Panc1 (cell line): Measurements from ENCODE around the gene ADGRG7.

Source experiments
- POLR2AphosphoS5 ChIP-seq: IDR thresholded peaks from 2 replicates; pipeline ENCODE4 v1.6.1; 2012; ENCODE audit warnings: mild to moderate bottlenecking, low read depth, low read length, moderate library complexity
- SIN3A ChIP-seq: IDR thresholded peaks from 2 replicates; pipeline ENCODE4 v1.6.1; 2012; ENCODE audit warnings: low read depth, mild to moderate bottlenecking, low read length, moderate library complexity, borderline replicate concordance; ENCODE audit not compliant: insufficient read depth
- TCF7L2 ChIP-seq: IDR thresholded peaks from 2 replicates; pipeline ENCODE4 v1.6.1; 2011; ENCODE audit warnings: mild to moderate bottlenecking, low read depth, low read length, inconsistent platforms
- TF ChIP-seq, protein P1 (sequence below): fragments of 450-650 bp; IDR thresholded peaks from 2 replicates; pipeline ENCODE4 v1.5.1; 2017; ENCODE audit warnings: mild to moderate bottlenecking
- TF ChIP-seq, protein P2 (sequence below), 2 experiments: IDR thresholded peaks; 2 replicates each; pipeline ENCODE4 v1.6.1; 2011 to 2012; ENCODE audit warnings: low read depth in 2 of 2, control low read depth in 1 of 2, low read length in 1 of 2, mild to moderate bottlenecking in 1 of 2, moderate library complexity in 1 of 2; ENCODE audit not compliant: insufficient read depth in 1 of 2

DNA sequence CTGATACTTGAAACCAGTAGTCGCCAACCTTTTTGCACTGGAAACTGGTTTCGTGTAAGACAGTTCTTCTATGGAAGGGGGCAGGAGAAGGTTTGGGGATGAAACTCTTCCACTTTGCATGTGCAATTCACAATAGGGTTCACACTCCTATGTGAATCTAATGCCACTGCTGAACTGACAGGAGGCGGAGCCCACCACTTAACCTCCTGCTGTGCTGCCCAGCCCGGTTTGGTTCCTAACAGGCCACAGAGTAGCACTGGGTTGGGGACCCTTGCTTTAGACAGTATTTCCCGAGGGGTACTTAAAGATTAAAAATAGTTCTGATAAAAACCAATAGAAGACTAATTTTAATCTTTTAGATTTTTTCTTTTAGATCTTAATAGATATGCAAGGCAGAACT lies 111.0 kb downstream of the ADGRG7 start:
- TF ChIP-seq, protein P1, sequence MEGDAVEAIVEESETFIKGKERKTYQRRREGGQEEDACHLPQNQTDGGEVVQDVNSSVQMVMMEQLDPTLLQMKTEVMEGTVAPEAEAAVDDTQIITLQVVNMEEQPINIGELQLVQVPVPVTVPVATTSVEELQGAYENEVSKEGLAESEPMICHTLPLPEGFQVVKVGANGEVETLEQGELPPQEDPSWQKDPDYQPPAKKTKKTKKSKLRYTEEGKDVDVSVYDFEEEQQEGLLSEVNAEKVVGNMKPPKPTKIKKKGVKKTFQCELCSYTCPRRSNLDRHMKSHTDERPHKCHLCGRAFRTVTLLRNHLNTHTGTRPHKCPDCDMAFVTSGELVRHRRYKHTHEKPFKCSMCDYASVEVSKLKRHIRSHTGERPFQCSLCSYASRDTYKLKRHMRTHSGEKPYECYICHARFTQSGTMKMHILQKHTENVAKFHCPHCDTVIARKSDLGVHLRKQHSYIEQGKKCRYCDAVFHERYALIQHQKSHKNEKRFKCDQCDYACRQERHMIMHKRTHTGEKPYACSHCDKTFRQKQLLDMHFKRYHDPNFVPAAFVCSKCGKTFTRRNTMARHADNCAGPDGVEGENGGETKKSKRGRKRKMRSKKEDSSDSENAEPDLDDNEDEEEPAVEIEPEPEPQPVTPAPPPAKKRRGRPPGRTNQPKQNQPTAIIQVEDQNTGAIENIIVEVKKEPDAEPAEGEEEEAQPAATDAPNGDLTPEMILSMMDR: no peak
- TF ChIP-seq TCF7L2 (no peak), POLR2AphosphoS5 (no peak), SIN3A (no peak)
- TF ChIP-seq, protein P2, sequence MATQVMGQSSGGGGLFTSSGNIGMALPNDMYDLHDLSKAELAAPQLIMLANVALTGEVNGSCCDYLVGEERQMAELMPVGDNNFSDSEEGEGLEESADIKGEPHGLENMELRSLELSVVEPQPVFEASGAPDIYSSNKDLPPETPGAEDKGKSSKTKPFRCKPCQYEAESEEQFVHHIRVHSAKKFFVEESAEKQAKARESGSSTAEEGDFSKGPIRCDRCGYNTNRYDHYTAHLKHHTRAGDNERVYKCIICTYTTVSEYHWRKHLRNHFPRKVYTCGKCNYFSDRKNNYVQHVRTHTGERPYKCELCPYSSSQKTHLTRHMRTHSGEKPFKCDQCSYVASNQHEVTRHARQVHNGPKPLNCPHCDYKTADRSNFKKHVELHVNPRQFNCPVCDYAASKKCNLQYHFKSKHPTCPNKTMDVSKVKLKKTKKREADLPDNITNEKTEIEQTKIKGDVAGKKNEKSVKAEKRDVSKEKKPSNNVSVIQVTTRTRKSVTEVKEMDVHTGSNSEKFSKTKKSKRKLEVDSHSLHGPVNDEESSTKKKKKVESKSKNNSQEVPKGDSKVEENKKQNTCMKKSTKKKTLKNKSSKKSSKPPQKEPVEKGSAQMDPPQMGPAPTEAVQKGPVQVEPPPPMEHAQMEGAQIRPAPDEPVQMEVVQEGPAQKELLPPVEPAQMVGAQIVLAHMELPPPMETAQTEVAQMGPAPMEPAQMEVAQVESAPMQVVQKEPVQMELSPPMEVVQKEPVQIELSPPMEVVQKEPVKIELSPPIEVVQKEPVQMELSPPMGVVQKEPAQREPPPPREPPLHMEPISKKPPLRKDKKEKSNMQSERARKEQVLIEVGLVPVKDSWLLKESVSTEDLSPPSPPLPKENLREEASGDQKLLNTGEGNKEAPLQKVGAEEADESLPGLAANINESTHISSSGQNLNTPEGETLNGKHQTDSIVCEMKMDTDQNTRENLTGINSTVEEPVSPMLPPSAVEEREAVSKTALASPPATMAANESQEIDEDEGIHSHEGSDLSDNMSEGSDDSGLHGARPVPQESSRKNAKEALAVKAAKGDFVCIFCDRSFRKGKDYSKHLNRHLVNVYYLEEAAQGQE (IDR thresholded peaks at IDR 0.05; ENCODE audit: insufficient read depth in 1 of 2, low read depth in 2 of 2, low read length in 1 of 2): no peak
